GM12878 (cell line): ENCODE data around the gene VIT. TPM values are rescaled to one million over a fixed set of nuclear protein-coding genes. Genes with fewer than 3 reads are reported as not detected.

ENCODE experiments used
- ATAC-seq: fragments of 200-7000 bp; cut with Tn5 transposase; 3 replicates; pipeline ENCODE4 v1.9.1; 2020; ENCODE audit warnings: mild to moderate bottlenecking, moderate library complexity
- BruUV-seq: library from RNA; stranded (reverse); fragments of 400-500 nt; replicated peaks from 2 replicates; lab custom pipeline; 2021; lab: Mats Ljungman, UMichigan
- CTCF ChIA-PET: fragments of 300-600 bp; sonication (Branson Sonifier 250); formaldehyde crosslinking; extraction: SDS; loops from one replicate; lab custom pipeline; 2021; ENCODE audit warnings: inconsistent platforms; lab: Yijun Ruan, JAX
- POLR2A ChIA-PET: fragments of 350-600 bp; formaldehyde crosslinking; extraction: SDS; loops from one replicate; lab custom pipeline; 2021; ENCODE audit warnings: inconsistent platforms; lab: Charles Lee
- RAD21 ChIA-PET: fragments of 300-600 bp; sonication (Branson Sonifier 250); formaldehyde crosslinking; loops from one replicate; lab custom pipeline; 2023; ENCODE audit warnings: antibody characterized with exemption; ENCODE audit not compliant: unreplicated experiment; lab: Charles Lee
- SMC1A ChIA-PET: fragments of 300-600 bp; sonication (Branson Sonifier 250); formaldehyde crosslinking; loops from one replicate; lab custom pipeline; 2023; ENCODE audit not compliant: unreplicated experiment, uncharacterized antibody; lab: Charles Lee
- DNase-seq: peaks from one replicate; pipeline ENCODE4 v3.0.0-alpha.2; 2011; ENCODE audit warnings: low read depth, low spot score
- FAIRE-seq: peaks from 3 replicates; lab custom pipeline; 2011; peaks lifted over from hg19 to GRCh38; lab: Jason Lieb, UNC
- H2AFZ ChIP-seq: 2 replicates; pipeline ENCODE4 v1.6.0; 2011; ENCODE audit warnings: low read depth, low read length, control low read depth; ENCODE audit not compliant: control insufficient read depth
- H3K27ac ChIP-seq: 2 replicates; pipeline ENCODE4 v1.5.1; 2011; ENCODE audit warnings: control low read depth; ENCODE audit not compliant: control insufficient read depth, insufficient read depth
- H3K27me3 ChIP-seq, 2 experiments: replicated peaks in 1 of 2; 2 replicates each; pipeline versions ENCODE4 v1.6.0 to v1.6.1; 2011; ENCODE audit warnings: low read length in 1 of 2; ENCODE audit not compliant: control insufficient read depth in 2 of 2, insufficient read depth in 2 of 2
- H3K36me3 ChIP-seq, 2 experiments: 2 replicates each; pipeline ENCODE4 v1.5.1; 2011; ENCODE audit warnings: low read length in 1 of 2; ENCODE audit not compliant: control insufficient read depth in 2 of 2, insufficient read depth in 2 of 2
- H3K4me1 ChIP-seq: 2 replicates; pipeline ENCODE4 v1.6.1; 2011; ENCODE audit warnings: mild to moderate bottlenecking, low read length, moderate library complexity, mixed read lengths; ENCODE audit not compliant: control insufficient read depth, insufficient read depth
- H3K4me2 ChIP-seq: 2 replicates; pipeline ENCODE4 v1.6.0; 2011; ENCODE audit warnings: control low read depth; ENCODE audit not compliant: control insufficient read depth, insufficient read depth
- H3K4me3 ChIP-seq: fragments of 200-600 bp; sonication (generic); 2 replicates; pipeline ENCODE4 v1.5.1; 2016
- H3K79me2 ChIP-seq: 2 replicates; pipeline ENCODE4 v1.6.0; 2011; ENCODE audit warnings: low read length; ENCODE audit not compliant: control insufficient read depth, insufficient read depth
- H3K9ac ChIP-seq: 2 replicates; pipeline ENCODE4 v1.8.0; 2011; ENCODE audit warnings: low read length, control low read depth, mixed read lengths; ENCODE audit not compliant: control insufficient read depth, insufficient read depth
- H3K9me3 ChIP-seq: replicated peaks from 3 replicates; pipeline ENCODE4 v1.5.1; 2011; ENCODE audit warnings: mild to moderate bottlenecking, low read length; ENCODE audit not compliant: control insufficient read depth, insufficient read depth
- H4K20me1 ChIP-seq: 2 replicates; pipeline ENCODE4 v1.6.0; 2011; ENCODE audit not compliant: control insufficient read depth, insufficient read depth
- BACH1 ChIP-seq: fragments of 450-650 bp; IDR thresholded peaks from 2 replicates; pipeline ENCODE4 v1.6.1; 2017; ENCODE audit warnings: mild to moderate bottlenecking, borderline replicate concordance
- CBX3 ChIP-seq: fragments of 200-600 bp; sonication (generic); IDR thresholded peaks from 2 replicates; pipeline ENCODE4 v1.6.1; 2016; ENCODE audit warnings: low read depth, borderline replicate concordance
- CEBPZ ChIP-seq: fragments of 150-350 bp; IDR thresholded peaks from 2 replicates; pipeline ENCODE4 v1.6.1; 2016; ENCODE audit warnings: low read depth, low read length
- CTCF ChIP-seq, 3 experiments: IDR thresholded peaks in 2 of 3; conservative IDR thresholded peaks in 1 of 3; 2 replicates each; pipeline ENCODE4 v1.5.1; 2011; ENCODE audit warnings: low read depth in 3 of 3, low read length in 3 of 3, mild to moderate bottlenecking in 3 of 3, control low read depth in 2 of 3, moderate library complexity in 2 of 3, inconsistent platforms in 1 of 3, mixed read lengths in 1 of 3; ENCODE audit not compliant: control insufficient read depth in 2 of 3, insufficient read depth in 1 of 3; ENCODE audit errors: extremely low read depth in 1 of 3
- FOS ChIP-seq: IDR thresholded peaks from 3 replicates; pipeline ENCODE4 v1.6.1; 2011; ENCODE audit warnings: borderline replicate concordance; ENCODE audit not compliant: insufficient read length; ENCODE audit errors: extremely low read depth
- HDAC2 ChIP-seq: fragments of 200-600 bp; sonication (generic); IDR thresholded peaks from 2 replicates; pipeline ENCODE4 v1.6.1; 2017
- NR2C1 ChIP-seq: fragments of 450-650 bp; IDR thresholded peaks from 2 replicates; pipeline ENCODE4 v1.6.1; 2017; ENCODE audit warnings: antibody characterized with exemption, mild to moderate bottlenecking, moderate library complexity
- PAX5 ChIP-seq: IDR thresholded peaks from 2 replicates; pipeline ENCODE4 v1.6.1; 2011; ENCODE audit warnings: low read depth, low read length, borderline replicate concordance
- POLR2A ChIP-seq: IDR thresholded peaks from 2 replicates; pipeline ENCODE4 v1.6.1; 2011; ENCODE audit warnings: low read depth, mild to moderate bottlenecking, low read length
- POU2F2 ChIP-seq: IDR thresholded peaks from 3 replicates; pipeline ENCODE4 v1.6.1; 2011; ENCODE audit warnings: low read depth, mild to moderate bottlenecking, low read length, borderline replicate concordance
- RAD21 ChIP-seq: IDR thresholded peaks from 2 replicates; pipeline ENCODE4 v1.6.1; 2011; ENCODE audit warnings: mild to moderate bottlenecking, low read depth, low read length, moderate library complexity; ENCODE audit not compliant: insufficient read depth
- SMC3 ChIP-seq: IDR thresholded peaks from 2 replicates; pipeline ENCODE4 v1.6.1; 2011; ENCODE audit warnings: low read length, improper control_type of control experiment, borderline replicate concordance
- WGBS: methylation state at CpG from one replicate; pipeline ENCODE4 v1.1.6; 2016; ENCODE audit warnings: low lambda C conversion rate; ENCODE audit not compliant: insufficient replicate concordance, insufficient coverage; ENCODE audit errors: missing lambda C conversion rate; 5-methylcytosine and 5-hydroxymethylcytosine counted together
- in situ Hi-C: fragments of 300-500 bp; cut with MboI; formaldehyde crosslinking; loops from 9 replicates; pipeline ENCODE4 v1.14.3; 2018; ENCODE audit warnings: mixed read lengths
- intact Hi-C: fragments of 100-400 bp; cut with micrococcal nuclease; formaldehyde crosslinking; loops from one replicate; pipeline ENCODE4 v1.14.2; 2022; ENCODE audit not compliant: unreplicated experiment
- polyA plus RNA-seq, 11 experiments: library from polyadenylated mRNA; depleted of rRNA in 4 of 11; unstranded in 6 of 11; stranded (reverse) in 5 of 11; fragments of >200 nt; fragmentation: Nextera tagmentation in 4 of 11; fragmentation: Illumina TruSeq in 1 of 11; extraction: Ambion mirVana in 4 of 11; extraction: Trizol in 1 of 11; gene quantifications; 1 replicate in 1 of 11; 2 replicates in 10 of 11; pipeline versions ENCODE4 v1.2.1 to v1.2.3, GENCODE V29; 2011 to 2016; ENCODE audit warnings: inconsistent platforms in 2 of 11, missing spikeins in 2 of 11, low read depth in 1 of 11
- total RNA-seq, 4 experiments: library from RNA; depleted of rRNA in 3 of 4; stranded (reverse); fragments of >200 nt in 3 of 4; fragmentation: Illumina TruSeq in 1 of 4; extraction: Trizol in 1 of 4; gene quantifications; 2 replicates each; pipeline versions ENCODE4 v1.2.1 to v1.2.3, GENCODE V29; 2013 to 2021
- TF ChIP-seq, protein P1 (sequence below): fragments of 150-350 bp; IDR thresholded peaks from 2 replicates; pipeline ENCODE4 v1.6.1; 2014; ENCODE audit warnings: mild to moderate bottlenecking, low read depth, low read length

VIT gene
- total and polyA plus RNA-seq, 10 of the 15 experiments (the other 5 are each of a cell fraction or from before 2014, with no cell fraction given) = 0.05 to 0.14 TPM; not detected in 8

DNA sequence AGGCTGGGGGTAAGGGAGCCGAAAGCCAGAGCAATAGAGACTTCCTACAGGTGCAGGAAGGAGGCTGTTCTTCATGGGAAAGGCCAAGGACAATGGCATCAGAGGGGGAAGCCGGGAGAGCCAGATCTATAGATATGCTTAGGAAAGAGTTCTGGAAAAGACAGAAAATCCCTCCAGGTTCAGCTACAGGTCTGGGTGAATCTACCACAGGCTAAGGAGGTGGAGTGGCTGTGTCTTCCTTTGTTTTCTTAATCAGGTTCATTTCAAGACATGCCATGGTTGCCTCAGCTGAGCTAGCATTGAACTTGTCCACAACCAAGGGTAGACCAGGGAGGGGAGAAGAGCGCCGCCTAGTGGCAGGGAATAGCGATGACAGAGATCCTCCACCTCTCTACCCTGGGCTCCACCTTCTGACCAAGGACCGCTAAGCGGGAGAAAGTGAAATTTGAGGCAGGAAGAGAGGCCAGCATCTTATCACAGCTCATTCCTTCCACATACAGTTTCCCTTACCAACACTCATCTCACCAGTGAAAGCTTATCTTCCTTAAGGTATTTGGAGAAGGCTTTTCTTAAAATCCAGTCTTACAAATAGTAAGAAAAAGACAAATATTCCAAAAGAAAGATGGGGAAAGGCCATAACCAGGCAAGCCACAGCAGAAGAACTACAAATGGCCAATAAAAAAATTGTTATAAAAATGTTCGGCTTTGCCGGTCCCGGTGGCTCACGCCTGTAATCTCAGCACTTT lies 74.2 kb downstream of the VIT start:
- Histone ChIP-seq H3K36me3 (no peaks in the 10 kb centered on the region), H3K4me3 (no peak overlapping the region), H3K27ac (no peak overlapping the region), H3K4me1 (no peaks in the 10 kb centered on the region), H4K20me1 (no peaks in the 10 kb centered on the region), H3K4me2 (no peak overlapping the region)
- in situ Hi-C loops = no loop called here
- ATAC-seq = peak; percentile 89
- TF ChIP-seq FOS (no peak), CEBPZ (no peak), NR2C1 (no peak), POU2F2 (no peak), RAD21 (peak; percentile 21; the same call in 1 of the 2 replicates), BACH1 (no peak), CTCF (IDR thresholded peaks at IDR 0.05 in 2 of 3, conservative IDR thresholded peaks at IDR 0.05 in 1 of 3; ENCODE audit: control insufficient read depth in 2 of 3, extremely low read depth in 1 of 3, insufficient read depth in 1 of 3, low read depth in 3 of 3, low read length in 3 of 3) (peak; percentile 54 to 74 (median 59)), HDAC2 (no peak), SMC3 (peak; percentile 29; the same call in 1 of the 2 replicates), CBX3 (no peak), PAX5 (no peak), POLR2A (no peak)
- TF ChIP-seq, protein P1, sequence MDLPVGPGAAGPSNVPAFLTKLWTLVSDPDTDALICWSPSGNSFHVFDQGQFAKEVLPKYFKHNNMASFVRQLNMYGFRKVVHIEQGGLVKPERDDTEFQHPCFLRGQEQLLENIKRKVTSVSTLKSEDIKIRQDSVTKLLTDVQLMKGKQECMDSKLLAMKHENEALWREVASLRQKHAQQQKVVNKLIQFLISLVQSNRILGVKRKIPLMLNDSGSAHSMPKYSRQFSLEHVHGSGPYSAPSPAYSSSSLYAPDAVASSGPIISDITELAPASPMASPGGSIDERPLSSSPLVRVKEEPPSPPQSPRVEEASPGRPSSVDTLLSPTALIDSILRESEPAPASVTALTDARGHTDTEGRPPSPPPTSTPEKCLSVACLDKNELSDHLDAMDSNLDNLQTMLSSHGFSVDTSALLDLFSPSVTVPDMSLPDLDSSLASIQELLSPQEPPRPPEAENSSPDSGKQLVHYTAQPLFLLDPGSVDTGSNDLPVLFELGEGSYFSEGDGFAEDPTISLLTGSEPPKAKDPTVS = no peak
- TF ChIP-seq, all 136 proteins: peak for 3
- intact Hi-C loops = no loop called here
- WGBS = 54% methylated on average over 11 of the region's 11 CpGs
- ChIA-PET POLR2A (no interaction called here), CTCF (interaction anchor here (0.6 to 2.0 kb wide), 7 partner anchors 9 to 84 kb away, joined by 3 to 11 read pairs (median 3); no protein-coding TSS in a partner anchor), SMC1A (interaction anchor here (0.7 to 1.0 kb wide), 4 partner anchors 15 to 898 kb away, joined by 3 to 4 read pairs (median 4); no protein-coding TSS in a partner anchor), RAD21 (interaction anchor here (1.2 kb wide), 1 partner anchor 418 kb away, joined by 4 read pairs; no protein-coding TSS in a partner anchor)
- H3K27me3 ChIP-seq = no peaks in the 10 kb centered on the region; a peak in 3 of 4 replicates
- H3K9me3 ChIP-seq = no peaks in the 10 kb centered on the region
- no peak for FAIRE-seq
- BruUV-seq = no TSS peak
- DNase-seq = no peak
- H3K79me2 ChIP-seq = no peaks in the 10 kb centered on the region
- H3K9ac ChIP-seq = no peak overlapping the region
- H2AFZ ChIP-seq = no peak overlapping the region
